ENCODE results near the gene PRSS37. TPM values are rescaled to one million over a fixed set of nuclear protein-coding genes. Genes with fewer than 3 reads are reported as not detected.

Gene PRSS37
- polyA plus RNA-seq, 1 of the 3 experiments (the other 2 are of a cell fraction), result not detected

DNA sequence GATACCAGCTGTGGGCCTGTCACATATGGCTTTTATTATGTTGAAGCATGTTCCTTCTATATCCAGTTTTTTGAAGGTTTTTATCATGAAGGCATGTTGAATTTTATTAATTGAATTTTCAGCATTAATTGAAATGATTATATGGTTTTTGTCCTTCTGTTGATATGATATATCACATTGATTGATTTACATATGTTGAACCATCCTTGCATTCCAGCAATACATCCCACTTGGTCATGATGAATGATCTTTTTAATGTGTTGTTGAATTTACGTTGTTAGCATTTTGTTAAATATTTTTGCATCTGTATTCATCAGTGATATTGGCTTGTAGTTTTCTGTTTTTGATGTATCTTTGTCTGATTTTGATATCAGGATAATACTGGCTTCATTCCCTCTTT, 21.2 kb downstream of the PRSS37 start:
- POLR2A ChIA-PET, result no interaction called here
- Histone ChIP-seq H3K4me3 (ENCODE audit: low read depth in 2 of 2, low read length in 1 of 2) (no peak overlapping the region), H3F3A (replicated peaks; ENCODE audit: insufficient read depth) (no peaks in the 10 kb centered on the region), H3K27ac (ENCODE audit: low read depth in 2 of 2, low read length in 1 of 2) (no peak overlapping the region), H3K9me2 (no peaks in the 10 kb centered on the region), H3K4me1 (ENCODE audit: control insufficient read depth in 1 of 2, insufficient read depth in 2 of 2, low read depth in 1 of 2, low read length in 1 of 2) (no peaks in the 10 kb centered on the region), H3K79me2 (ENCODE audit: insufficient read depth) (no peaks in the 10 kb centered on the region), H4K20me1 (ENCODE audit: insufficient read depth) (no peaks in the 10 kb centered on the region), H3K9ac (no peak overlapping the region), H3K9me3 (peaks cover 11% of the 10 kb centered on the region; the same call in 1 of the 2 replicates), H3K27me3 (ENCODE audit: insufficient read depth) (no peaks in the 10 kb centered on the region), H2AFZ (ENCODE audit: low read depth) (no peak overlapping the region), H3K4me2 (no peak overlapping the region), H3K36me3 (replicated peaks in 1 of 2; ENCODE audit: control insufficient read depth in 1 of 2, insufficient read depth in 2 of 2, low read length in 1 of 2) (no peaks in the 10 kb centered on the region)
- 3% methylated on average over 1 of the region's 1 CpG for WGBS (ENCODE audit: low lambda C conversion rate)
- TF ChIP-seq POLR2AphosphoS5 (IDR thresholded peaks at IDR 0.05; ENCODE audit: low read depth, low read length) (no peak), SMC3 (IDR thresholded peaks at IDR 0.05; ENCODE audit: low read depth, low read length) (no peak), RFX5 (IDR thresholded peaks at IDR 0.05; ENCODE audit: low read length) (no peak), GABPA (IDR thresholded peaks at IDR 0.05; ENCODE audit: low read depth) (no peak), RAD21 (IDR thresholded peaks at IDR 0.05; ENCODE audit: low read length) (no peak), FOSL2 (IDR thresholded peaks at IDR 0.05; ENCODE audit: borderline replicate concordance, low read depth) (no peak), TEAD4 (IDR thresholded peaks at IDR 0.05; ENCODE audit: borderline replicate concordance, insufficient read depth) (no peak), MEF2A (IDR thresholded peaks at IDR 0.05; ENCODE audit: borderline replicate concordance, low read depth) (no peak), YY1 (IDR thresholded peaks at IDR 0.05; ENCODE audit: low read depth) (no peak), GATA2 (CRISPR knock-in tag; IDR thresholded peaks at IDR 0.05) (no peak), SIN3A (IDR thresholded peaks at IDR 0.05; ENCODE audit: borderline replicate concordance, low read depth, low read length) (no peak), NRF1 (IDR thresholded peaks at IDR 0.05; ENCODE audit: low read depth, low read length) (no peak)
- TF ChIP-seq, protein P1, sequence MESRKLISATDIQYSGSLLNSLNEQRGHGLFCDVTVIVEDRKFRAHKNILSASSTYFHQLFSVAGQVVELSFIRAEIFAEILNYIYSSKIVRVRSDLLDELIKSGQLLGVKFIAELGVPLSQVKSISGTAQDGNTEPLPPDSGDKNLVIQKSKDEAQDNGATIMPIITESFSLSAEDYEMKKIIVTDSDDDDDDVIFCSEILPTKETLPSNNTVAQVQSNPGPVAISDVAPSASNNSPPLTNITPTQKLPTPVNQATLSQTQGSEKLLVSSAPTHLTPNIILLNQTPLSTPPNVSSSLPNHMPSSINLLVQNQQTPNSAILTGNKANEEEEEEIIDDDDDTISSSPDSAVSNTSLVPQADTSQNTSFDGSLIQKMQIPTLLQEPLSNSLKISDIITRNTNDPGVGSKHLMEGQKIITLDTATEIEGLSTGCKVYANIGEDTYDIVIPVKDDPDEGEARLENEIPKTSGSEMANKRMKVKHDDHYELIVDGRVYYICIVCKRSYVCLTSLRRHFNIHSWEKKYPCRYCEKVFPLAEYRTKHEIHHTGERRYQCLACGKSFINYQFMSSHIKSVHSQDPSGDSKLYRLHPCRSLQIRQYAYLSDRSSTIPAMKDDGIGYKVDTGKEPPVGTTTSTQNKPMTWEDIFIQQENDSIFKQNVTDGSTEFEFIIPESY (IDR thresholded peaks at IDR 0.05; ENCODE audit: borderline replicate concordance, low read depth), result no peak
- no peak for DNase-seq
- CTCF ChIA-PET, result no interaction called here

GRCh38 chr7:141792526-141792925, 48.8 kb downstream of the PRSS37 start:
- H3K9me3 ChIP-seq, result no peaks in the 10 kb centered on the region
- no peak overlapping the region for H3K4me2 ChIP-seq
- no peaks in the 10 kb centered on the region for H3K79me2 ChIP-seq (ENCODE audit: insufficient read depth)
- POLR2A ChIA-PET, result no interaction called here
- H2AFZ ChIP-seq (ENCODE audit: low read depth), result no peak overlapping the region
- no peak overlapping the region for H3K4me3 ChIP-seq (ENCODE audit: low read depth in 2 of 2, low read length in 1 of 2)
- no peaks in the 10 kb centered on the region for H4K20me1 ChIP-seq (ENCODE audit: insufficient read depth)
- H3K36me3 ChIP-seq (replicated peaks in 1 of 2; ENCODE audit: control insufficient read depth in 1 of 2, insufficient read depth in 2 of 2, low read length in 1 of 2), result peaks cover 0 to 7% of the 10 kb centered on the region in 2 experiments
- no peaks in the 10 kb centered on the region for H3K27me3 ChIP-seq (ENCODE audit: insufficient read depth)
- H3K4me1 ChIP-seq (ENCODE audit: control insufficient read depth in 1 of 2, insufficient read depth in 2 of 2, low read depth in 1 of 2, low read length in 1 of 2), result no peaks in the 10 kb centered on the region
- CTCF ChIA-PET, result no interaction called here
- H3K27ac ChIP-seq (ENCODE audit: low read depth in 2 of 2, low read length in 1 of 2), result no peak overlapping the region
- no peaks in the 10 kb centered on the region for H3F3A ChIP-seq (replicated peaks; ENCODE audit: insufficient read depth)
- no peaks in the 10 kb centered on the region for H3K9me2 ChIP-seq
- no peak overlapping the region for H3K9ac ChIP-seq
- TF ChIP-seq GABPA (IDR thresholded peaks at IDR 0.05; ENCODE audit: low read depth) (no peak), MXI1 (IDR thresholded peaks at IDR 0.05; ENCODE audit: low read depth, low read length) (no peak), FOXJ3 (CRISPR knock-in tag; IDR thresholded peaks at IDR 0.05) (no peak), RCOR1 (IDR thresholded peaks at IDR 0.05; ENCODE audit: low read length) (no peak), EZH2phosphoT487 (IDR thresholded peaks at IDR 0.05; ENCODE audit: borderline replicate concordance, low read depth) (no peak), FOSL2 (IDR thresholded peaks at IDR 0.05; ENCODE audit: borderline replicate concordance, low read depth) (no peak), TEAD4 (IDR thresholded peaks at IDR 0.05; ENCODE audit: borderline replicate concordance, insufficient read depth) (no peak), PBX3 (IDR thresholded peaks at IDR 0.05) (no peak), RAD21 (IDR thresholded peaks at IDR 0.05; ENCODE audit: low read length) (no peak), GATA2 (CRISPR knock-in tag; IDR thresholded peaks at IDR 0.05) (no peak), RFX5 (IDR thresholded peaks at IDR 0.05; ENCODE audit: low read length) (no peak), YY1 (IDR thresholded peaks at IDR 0.05; ENCODE audit: low read depth) (no peak), ELF1 (IDR thresholded peaks at IDR 0.05) (no peak), NFIC (IDR thresholded peaks at IDR 0.05; ENCODE audit: borderline replicate concordance) (no peak), SIN3A (IDR thresholded peaks at IDR 0.05; ENCODE audit: borderline replicate concordance, low read depth, low read length) (no peak), MAX (IDR thresholded peaks at IDR 0.05; ENCODE audit: low read depth) (no peak)
- TF ChIP-seq, protein P2, sequence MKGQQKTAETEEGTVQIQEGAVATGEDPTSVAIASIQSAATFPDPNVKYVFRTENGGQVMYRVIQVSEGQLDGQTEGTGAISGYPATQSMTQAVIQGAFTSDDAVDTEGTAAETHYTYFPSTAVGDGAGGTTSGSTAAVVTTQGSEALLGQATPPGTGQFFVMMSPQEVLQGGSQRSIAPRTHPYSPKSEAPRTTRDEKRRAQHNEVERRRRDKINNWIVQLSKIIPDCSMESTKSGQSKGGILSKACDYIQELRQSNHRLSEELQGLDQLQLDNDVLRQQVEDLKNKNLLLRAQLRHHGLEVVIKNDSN (IDR thresholded peaks at IDR 0.05; ENCODE audit: borderline replicate concordance, low read depth), result no peak
- TF ChIP-seq, protein P3, sequence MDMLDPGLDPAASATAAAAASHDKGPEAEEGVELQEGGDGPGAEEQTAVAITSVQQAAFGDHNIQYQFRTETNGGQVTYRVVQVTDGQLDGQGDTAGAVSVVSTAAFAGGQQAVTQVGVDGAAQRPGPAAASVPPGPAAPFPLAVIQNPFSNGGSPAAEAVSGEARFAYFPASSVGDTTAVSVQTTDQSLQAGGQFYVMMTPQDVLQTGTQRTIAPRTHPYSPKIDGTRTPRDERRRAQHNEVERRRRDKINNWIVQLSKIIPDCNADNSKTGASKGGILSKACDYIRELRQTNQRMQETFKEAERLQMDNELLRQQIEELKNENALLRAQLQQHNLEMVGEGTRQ (IDR thresholded peaks at IDR 0.05; ENCODE audit: borderline replicate concordance, low read depth, low read length), result no peak
- WGBS (ENCODE audit: low lambda C conversion rate), result 74% methylated on average over 2 of the region's 2 CpGs
- DNase-seq, result no peak
